Endothelial cell of umbilical vein (primary cell): ENCODE data around the gene APOB. TPM values are rescaled to one million over a fixed set of nuclear protein-coding genes. Genes with fewer than 3 reads are reported as not detected.

Source experiments
- BruUV-seq: library from RNA; stranded (reverse); fragments of 400-500 nt; replicated peaks from 2 replicates; lab custom pipeline; 2021; lab: Mats Ljungman, UMichigan
- CTCF ChIA-PET: fragments of 300-600, 350-600 bp; sonication (Branson Sonifier 250); formaldehyde crosslinking; loops from one replicate; lab custom pipeline; 2021; ENCODE audit warnings: antibody characterized with exemption, inconsistent platforms; lab: Charles Lee
- POLR2A ChIA-PET: fragments of 300-600, 350-600 bp; sonication (Branson Sonifier 250); formaldehyde crosslinking; loops from one replicate; lab custom pipeline; 2021; ENCODE audit warnings: antibody characterized with exemption, inconsistent platforms; lab: Charles Lee
- DNase-seq: peaks from one replicate; pipeline ENCODE4 v3.0.0-alpha.2; 2011; ENCODE audit warnings: low read depth, low spot score
- FAIRE-seq: peaks from 2 replicates; lab custom pipeline; 2011; peaks lifted over from hg19 to GRCh38; lab: Jason Lieb, UNC
- H2AFZ ChIP-seq: 2 replicates; pipeline ENCODE4 v1.6.0; 2012; ENCODE audit warnings: low read depth, low read length, control low read depth, inconsistent platforms
- H3K27ac ChIP-seq: 2 replicates; pipeline ENCODE4 v1.5.1; 2011; ENCODE audit warnings: low read depth, mild to moderate bottlenecking, control low read depth, low read length, moderate library complexity; ENCODE audit not compliant: insufficient read depth
- H3K27me3 ChIP-seq, 2 experiments: 2 replicates each; pipeline versions ENCODE4 v1.6.0 to v1.6.1; 2011; ENCODE audit warnings: low read length in 2 of 2, mixed read lengths in 1 of 2; ENCODE audit not compliant: control insufficient read depth in 2 of 2, insufficient read depth in 2 of 2
- H3K36me3 ChIP-seq, 2 experiments: 2 replicates in 1 of 2; 3 replicates in 1 of 2; pipeline ENCODE4 v1.5.1; 2011; ENCODE audit warnings: low read length in 2 of 2, mild to moderate bottlenecking in 1 of 2, moderate library complexity in 1 of 2; ENCODE audit not compliant: control insufficient read depth in 2 of 2, insufficient read depth in 2 of 2; ENCODE audit errors: extremely low read depth in 1 of 2
- H3K4me1 ChIP-seq: 3 replicates; pipeline ENCODE4 v1.5.1; 2011; ENCODE audit warnings: mild to moderate bottlenecking, low read length; ENCODE audit not compliant: control insufficient read depth, insufficient read depth; ENCODE audit errors: extremely low read depth
- H3K4me2 ChIP-seq: 2 replicates; pipeline ENCODE4 v1.6.1; 2011; ENCODE audit warnings: low read length, control low read depth, mixed read lengths; ENCODE audit not compliant: insufficient read depth
- H3K4me3 ChIP-seq, 3 experiments: fragments of 200-600 bp in 1 of 3; sonication (generic), shearing (Covaris generic) in 1 of 3; replicated peaks in 1 of 3; 2 replicates each; pipeline ENCODE4 v1.5.1; 2011 to 2016; ENCODE audit warnings: control low read depth in 3 of 3, low read length in 3 of 3, mild to moderate bottlenecking in 2 of 3, inconsistent platforms in 1 of 3, low read depth in 1 of 3, moderate library complexity in 1 of 3; ENCODE audit not compliant: insufficient read depth in 1 of 3
- H3K79me2 ChIP-seq: 2 replicates; pipeline ENCODE4 v1.6.0; 2012; ENCODE audit warnings: low read length, inconsistent platforms; ENCODE audit not compliant: control insufficient read depth, insufficient read depth
- H3K9ac ChIP-seq: replicated peaks from 2 replicates; pipeline ENCODE3; 2011; ENCODE audit warnings: low read length, control low read depth; ENCODE audit not compliant: insufficient read depth; ENCODE audit errors: extremely low read depth
- H3K9me1 ChIP-seq: replicated peaks from 3 replicates; pipeline ENCODE4 v1.6.0; 2011; ENCODE audit warnings: mild to moderate bottlenecking, low read length; ENCODE audit not compliant: control insufficient read depth, insufficient read depth; ENCODE audit errors: extremely low read depth
- H3K9me3 ChIP-seq: replicated peaks from 2 replicates; pipeline ENCODE4 v1.5.1; 2012; ENCODE audit warnings: low read length, inconsistent platforms; ENCODE audit not compliant: control insufficient read depth, insufficient read depth
- H4K20me1 ChIP-seq: replicated peaks from 2 replicates; pipeline ENCODE3; 2011; ENCODE audit warnings: mild to moderate bottlenecking, low read length; ENCODE audit not compliant: control insufficient read depth, insufficient read depth; ENCODE audit errors: extremely low read depth
- EZH2 ChIP-seq: IDR thresholded peaks from 2 replicates; pipeline ENCODE4 v1.6.1; 2012; ENCODE audit warnings: borderline replicate concordance, low read depth, mild to moderate bottlenecking, moderate library complexity, low read length, inconsistent platforms; ENCODE audit not compliant: severe bottlenecking
- FOS ChIP-seq: IDR thresholded peaks from 2 replicates; pipeline ENCODE4 v1.6.1; 2011; ENCODE audit warnings: mild to moderate bottlenecking, low read length, moderate library complexity, borderline replicate concordance; ENCODE audit not compliant: insufficient read depth
- GATA2 ChIP-seq: IDR thresholded peaks from 2 replicates; pipeline ENCODE4 v1.7.0; 2011; ENCODE audit warnings: low read depth, mild to moderate bottlenecking, moderate library complexity, mixed read lengths, low read length; ENCODE audit not compliant: insufficient read length, insufficient read depth
- JUN ChIP-seq: IDR thresholded peaks from 2 replicates; pipeline ENCODE4 v1.6.1; 2011; ENCODE audit warnings: borderline replicate concordance, low read depth; ENCODE audit not compliant: insufficient read length, insufficient read depth
- MYC ChIP-seq: IDR thresholded peaks from one replicate; pipeline ENCODE4 v1.6.1; 2011; ENCODE audit warnings: mild to moderate bottlenecking, low read depth, low read length
- POLR2A ChIP-seq: IDR thresholded peaks from 2 replicates; pipeline ENCODE4 v1.6.1; 2012; ENCODE audit warnings: low read depth, mild to moderate bottlenecking, control low read depth, low read length
- POLR2AphosphoS5 ChIP-seq: IDR thresholded peaks from 2 replicates; pipeline ENCODE4 v1.6.1; 2012; ENCODE audit warnings: low read depth, mild to moderate bottlenecking, control low read depth, low read length, moderate library complexity; ENCODE audit not compliant: insufficient read depth
- dilution Hi-C: fragments of 300-500 bp; cut with MboI; formaldehyde crosslinking; loops from one replicate; pipeline ENCODE4 v1.15.0; 2019; ENCODE audit warnings: low sequenced_read_pairs; ENCODE audit not compliant: extremely low pct_ligation_motif_present
- intact Hi-C: fragments of 100-400 bp; cut with micrococcal nuclease; formaldehyde crosslinking; loops from one replicate; pipeline ENCODE4 v1.10.0; 2022
- polyA plus RNA-seq, 4 experiments: library from polyadenylated mRNA; depleted of rRNA in 3 of 4; stranded (reverse) in 3 of 4; unstranded in 1 of 4; fragments of >200 nt; gene quantifications; 2 replicates each; pipeline versions ENCODE4 v1.2.1 to v1.2.3, GENCODE V29; 2011 to 2012; ENCODE audit warnings: missing spikeins in 1 of 4
- total RNA-seq: library from RNA; stranded (reverse); gene quantifications from 2 replicates; pipeline ENCODE4 v1.2.3, GENCODE V29; 2021
- TF ChIP-seq, protein P1 (sequence below), 2 donors: IDR thresholded peaks; 1 replicate in 1 of 2; 2 replicates in 1 of 2; pipeline ENCODE4 v1.5.1; 2011; ENCODE audit warnings: low read length in 2 of 2, mild to moderate bottlenecking in 2 of 2, moderate library complexity in 2 of 2, control low read depth in 1 of 2, inconsistent platforms in 1 of 2, low read depth in 1 of 2; ENCODE audit not compliant: insufficient read depth in 1 of 2; ENCODE audit errors: extremely low read depth in 1 of 2
- TF ChIP-seq, protein P2 (sequence below): IDR thresholded peaks from 2 replicates; pipeline ENCODE4 v1.6.1; 2011; ENCODE audit not compliant: insufficient read depth, insufficient read length

Gene APOB
- total and polyA plus RNA-seq, 2 donors (not counting 3 experiments of a cell fraction or from before 2014, with no cell fraction given), result 0.07 to 0.09 TPM

GRCh38 chr2:21017748-21018276 is 26.1 kb downstream of the APOB start:
- intact Hi-C loops (no loop called here), dilution Hi-C loops (no loop called here)
- FAIRE-seq (no peak), DNase-seq (no peak)
- TF ChIP-seq POLR2AphosphoS5, result no peak
- TF ChIP-seq, protein P1, sequence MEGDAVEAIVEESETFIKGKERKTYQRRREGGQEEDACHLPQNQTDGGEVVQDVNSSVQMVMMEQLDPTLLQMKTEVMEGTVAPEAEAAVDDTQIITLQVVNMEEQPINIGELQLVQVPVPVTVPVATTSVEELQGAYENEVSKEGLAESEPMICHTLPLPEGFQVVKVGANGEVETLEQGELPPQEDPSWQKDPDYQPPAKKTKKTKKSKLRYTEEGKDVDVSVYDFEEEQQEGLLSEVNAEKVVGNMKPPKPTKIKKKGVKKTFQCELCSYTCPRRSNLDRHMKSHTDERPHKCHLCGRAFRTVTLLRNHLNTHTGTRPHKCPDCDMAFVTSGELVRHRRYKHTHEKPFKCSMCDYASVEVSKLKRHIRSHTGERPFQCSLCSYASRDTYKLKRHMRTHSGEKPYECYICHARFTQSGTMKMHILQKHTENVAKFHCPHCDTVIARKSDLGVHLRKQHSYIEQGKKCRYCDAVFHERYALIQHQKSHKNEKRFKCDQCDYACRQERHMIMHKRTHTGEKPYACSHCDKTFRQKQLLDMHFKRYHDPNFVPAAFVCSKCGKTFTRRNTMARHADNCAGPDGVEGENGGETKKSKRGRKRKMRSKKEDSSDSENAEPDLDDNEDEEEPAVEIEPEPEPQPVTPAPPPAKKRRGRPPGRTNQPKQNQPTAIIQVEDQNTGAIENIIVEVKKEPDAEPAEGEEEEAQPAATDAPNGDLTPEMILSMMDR (IDR thresholded peaks at IDR 0.05; ENCODE audit: extremely low read depth in 1 of 2, insufficient read depth in 1 of 2, low read depth in 1 of 2, low read length in 2 of 2), result no peak
- TF ChIP-seq POLR2A, result no peak
- no peak for TF ChIP-seq MYC
- TF ChIP-seq, protein P2, sequence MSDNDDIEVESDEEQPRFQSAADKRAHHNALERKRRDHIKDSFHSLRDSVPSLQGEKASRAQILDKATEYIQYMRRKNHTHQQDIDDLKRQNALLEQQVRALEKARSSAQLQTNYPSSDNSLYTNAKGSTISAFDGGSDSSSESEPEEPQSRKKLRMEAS, result no peak
- TF ChIP-seq EZH2, result no peak
- TF ChIP-seq JUN, result no peak
- no peak for TF ChIP-seq FOS
- TF ChIP-seq GATA2, result no peak
- no peak overlapping the region for H3K4me2 ChIP-seq
- H2AFZ ChIP-seq, result no peak overlapping the region
- CTCF ChIA-PET, result no interaction called here
- H3K79me2 ChIP-seq, result no peaks in the 10 kb centered on the region
- no peaks in the 10 kb centered on the region for H3K9me1 ChIP-seq
- H3K9ac ChIP-seq, result no peak overlapping the region
- H3K27me3 ChIP-seq, result no peaks in the 10 kb centered on the region
- H3K4me1 ChIP-seq, result no peaks in the 10 kb centered on the region
- no peaks in the 10 kb centered on the region for H4K20me1 ChIP-seq
- POLR2A ChIA-PET, result no interaction called here
- no TSS peak for BruUV-seq
- H3K9me3 ChIP-seq, result no peaks in the 10 kb centered on the region
- no peaks in the 10 kb centered on the region for H3K36me3 ChIP-seq
- H3K4me3 ChIP-seq, result no peak overlapping the region
- H3K27ac ChIP-seq, result no peak overlapping the region
